ENCODE results near the gene KIF16B. TPM values are rescaled to one million over a fixed set of nuclear protein-coding genes. Genes with fewer than 3 reads are reported as not detected.

KIF16B gene
- total RNA-seq, 1 donor from 2014 or later = 9.4 TPM

- Mint-ChIP-seq H3K4me1 (peaks cover 19% of the 10 kb centered on the region), H3K4me3 (no peak overlapping the region), H3K27ac (ENCODE audit: unreplicated experiment) (no peak overlapping the region), H3K9me3 (peaks cover 21% of the 10 kb centered on the region), H3K36me3 (ENCODE audit: low read depth) (peaks cover 5% of the 10 kb centered on the region), H3K27me3 (ENCODE audit: low read depth) (no peaks in the 10 kb centered on the region)
- no peak for DNase-seq (ENCODE audit: low read depth, low spot score)
- no peak for TF ChIP-seq CTCF (conservative IDR thresholded peaks at IDR 0.05)
Observed at GRCh38 chr20:16619953-16620352, 46.7 kb upstream of the KIF16B start.

GRCh38 chr20:16617056-16617455 lies 43.8 kb upstream of the KIF16B start:
- H3K9me3 Mint-ChIP-seq = peaks cover 16% of the 10 kb centered on the region
- DNase-seq (ENCODE audit: low read depth, low spot score) = no peak
- peaks cover 5% of the 10 kb centered on the region for H3K36me3 Mint-ChIP-seq (ENCODE audit: low read depth)
- no peak for TF ChIP-seq CTCF (conservative IDR thresholded peaks at IDR 0.05)
- no peak overlapping the region for H3K4me3 Mint-ChIP-seq
- H3K4me1 Mint-ChIP-seq = peaks cover 19% of the 10 kb centered on the region
- no peaks in the 10 kb centered on the region for H3K27me3 Mint-ChIP-seq (ENCODE audit: low read depth)
- no peak overlapping the region for H3K27ac Mint-ChIP-seq (ENCODE audit: unreplicated experiment)

GRCh38 chr20:16616317-16616716 lies 43.1 kb upstream of the KIF16B start:
- DNase-seq (ENCODE audit: low read depth, low spot score) = no peak
- peak overlapping the region; percentile 9 for H3K27ac Mint-ChIP-seq (ENCODE audit: unreplicated experiment)
- no peak for TF ChIP-seq CTCF (conservative IDR thresholded peaks at IDR 0.05)
- H3K27me3 Mint-ChIP-seq (ENCODE audit: low read depth) = no peaks in the 10 kb centered on the region
- H3K4me3 Mint-ChIP-seq = no peak overlapping the region
- peaks cover 16% of the 10 kb centered on the region for H3K9me3 Mint-ChIP-seq
- peaks cover 5% of the 10 kb centered on the region for H3K36me3 Mint-ChIP-seq (ENCODE audit: low read depth)
- H3K4me1 Mint-ChIP-seq = peaks cover 19% of the 10 kb centered on the region

- no peak for TF ChIP-seq CTCF (conservative IDR thresholded peaks at IDR 0.05)
- Mint-ChIP-seq H3K27ac (ENCODE audit: unreplicated experiment) (no peak overlapping the region), H3K36me3 (ENCODE audit: low read depth) (peaks cover 5% of the 10 kb centered on the region), H3K4me3 (no peak overlapping the region), H3K27me3 (ENCODE audit: low read depth) (no peaks in the 10 kb centered on the region), H3K9me3 (peaks cover 16% of the 10 kb centered on the region), H3K4me1 (peaks cover 19% of the 10 kb centered on the region)
- no peak for DNase-seq (ENCODE audit: low read depth, low spot score)
Observed at GRCh38 chr20:16615199-16615598, 42.0 kb upstream of the KIF16B start.

GRCh38 chr20:16613954-16614353 lies 40.7 kb upstream of the KIF16B start:
- DNase-seq (ENCODE audit: low read depth, low spot score) = no peak
- H3K4me1 Mint-ChIP-seq = peaks cover 16% of the 10 kb centered on the region
- peaks cover 2% of the 10 kb centered on the region for H3K36me3 Mint-ChIP-seq (ENCODE audit: low read depth)
- no peak overlapping the region for H3K4me3 Mint-ChIP-seq
- no peak overlapping the region for H3K27ac Mint-ChIP-seq (ENCODE audit: unreplicated experiment)
- no peaks in the 10 kb centered on the region for H3K27me3 Mint-ChIP-seq (ENCODE audit: low read depth)
- peaks cover 9% of the 10 kb centered on the region for H3K9me3 Mint-ChIP-seq
- no peak for TF ChIP-seq CTCF (conservative IDR thresholded peaks at IDR 0.05)

- Mint-ChIP-seq H3K36me3 (ENCODE audit: low read depth) (peaks cover 2% of the 10 kb centered on the region), H3K4me3 (no peak overlapping the region), H3K9me3 (peaks cover 9% of the 10 kb centered on the region), H3K27me3 (ENCODE audit: low read depth) (no peaks in the 10 kb centered on the region), H3K27ac (ENCODE audit: unreplicated experiment) (no peak overlapping the region), H3K4me1 (peaks cover 16% of the 10 kb centered on the region)
- no peak for DNase-seq (ENCODE audit: low read depth, low spot score)
- TF ChIP-seq CTCF (conservative IDR thresholded peaks at IDR 0.05) = no peak
Observed at GRCh38 chr20:16612706-16613105, 39.5 kb upstream of the KIF16B start.
